ENCODE data around the gene NRIP1.

Gene NRIP1

GRCh38 chr21:14975136-14975919, 89.5 kb downstream of the NRIP1 start:
- no peaks in the 10 kb centered on the region for H3K27me3 ChIP-seq

GRCh38 chr21:14972678-14973077, 92.1 kb downstream of the NRIP1 start:
- Histone ChIP-seq H3K27me3 (no peaks in the 10 kb centered on the region), H3K4me1 (ENCODE audit: control insufficient read depth in 1 of 2, insufficient read depth in 1 of 2, low read depth in 1 of 2, low read length in 1 of 2) (peaks cover under 1 to 9% of the 10 kb centered on the region in 2 experiments), H3K9me3 (no peaks in the 10 kb centered on the region), H3K36me3 (peaks cover 7% of the 10 kb centered on the region), H3K4me3 (ENCODE audit: low read depth in 1 of 2, low read length in 1 of 2) (no peak overlapping the region), H3K27ac (no peak overlapping the region)
- no peak for TF ChIP-seq CTCF (IDR thresholded peaks at IDR 0.05)

More at GRCh38 chr21:14975136-14975919, 89.5 kb downstream of the NRIP1 start:
- Histone ChIP-seq H3K4me3 (ENCODE audit: low read depth in 1 of 2, low read length in 1 of 2) (no peak overlapping the region), H3K4me1 (ENCODE audit: control insufficient read depth in 1 of 2, insufficient read depth in 1 of 2, low read depth in 1 of 2, low read length in 1 of 2) (peaks cover 9 to 17% of the 10 kb centered on the region in 2 experiments), H3K9me3 (no peaks in the 10 kb centered on the region), H3K36me3 (no peaks in the 10 kb centered on the region), H3K27ac (no peak overlapping the region)
- TF ChIP-seq CTCF (IDR thresholded peaks at IDR 0.05), result no peak

GRCh38 chr21:14968821-14969220, 96.0 kb downstream of the NRIP1 start:
- no peak for TF ChIP-seq CTCF (IDR thresholded peaks at IDR 0.05)
- no peaks in the 10 kb centered on the region for H3K27me3 ChIP-seq
- H3K36me3 ChIP-seq, result peaks cover 23% of the 10 kb centered on the region
- no peak overlapping the region for H3K4me3 ChIP-seq (ENCODE audit: low read depth in 1 of 2, low read length in 1 of 2)
- no peak overlapping the region for H3K27ac ChIP-seq
- no peaks in the 10 kb centered on the region for H3K4me1 ChIP-seq (ENCODE audit: control insufficient read depth in 1 of 2, insufficient read depth in 1 of 2, low read depth in 1 of 2, low read length in 1 of 2)
- no peaks in the 10 kb centered on the region for H3K9me3 ChIP-seq

GRCh38 chr21:14968029-14968428, 96.8 kb downstream of the NRIP1 start:
- peaks cover 23% of the 10 kb centered on the region for H3K36me3 ChIP-seq
- H3K4me1 ChIP-seq (ENCODE audit: control insufficient read depth in 1 of 2, insufficient read depth in 1 of 2, low read depth in 1 of 2, low read length in 1 of 2), result no peaks in the 10 kb centered on the region
- H3K9me3 ChIP-seq, result no peaks in the 10 kb centered on the region
- no peak overlapping the region for H3K27ac ChIP-seq
- no peak overlapping the region for H3K4me3 ChIP-seq (ENCODE audit: low read depth in 1 of 2, low read length in 1 of 2)
- H3K27me3 ChIP-seq, result no peaks in the 10 kb centered on the region
- no peak for TF ChIP-seq CTCF (IDR thresholded peaks at IDR 0.05)

- Histone ChIP-seq H3K36me3 (peaks cover 23% of the 10 kb centered on the region), H3K9me3 (no peaks in the 10 kb centered on the region), H3K4me3 (ENCODE audit: low read depth in 1 of 2, low read length in 1 of 2) (no peak overlapping the region), H3K27me3 (no peaks in the 10 kb centered on the region), H3K4me1 (ENCODE audit: control insufficient read depth in 1 of 2, insufficient read depth in 1 of 2, low read depth in 1 of 2, low read length in 1 of 2) (no peaks in the 10 kb centered on the region), H3K27ac (no peak overlapping the region)
- no peak for TF ChIP-seq CTCF (IDR thresholded peaks at IDR 0.05)
Measured at GRCh38 chr21:14964621-14965020, 100.2 kb downstream of the NRIP1 start.
